MCF 10A (cell line): ENCODE data around the gene ZNF629. TPM values are rescaled to one million over a fixed set of nuclear protein-coding genes. Genes with fewer than 3 reads are reported as not detected.

ENCODE experiments used
- BruUV-seq: library from RNA; stranded (reverse); fragments of 400-500 nt; replicated peaks from 2 replicates; lab custom pipeline; 2021; lab: Mats Ljungman, UMichigan
- CTCF ChIA-PET: fragments of 300-600 bp; sonication (Branson Sonifier 250); formaldehyde crosslinking; extraction: SDS; loops from one replicate; lab custom pipeline; 2021; ENCODE audit warnings: antibody characterized with exemption, inconsistent platforms; lab: Yijun Ruan, JAX
- POLR2A ChIA-PET: fragments of 300-600, 350-650 bp; sonication (Branson Sonifier 250); formaldehyde crosslinking; extraction: SDS; loops from one replicate; lab custom pipeline; 2020; ENCODE audit warnings: antibody characterized with exemption, inconsistent platforms; lab: Yijun Ruan, JAX
- DNase-seq: peaks from one replicate; pipeline ENCODE4 v3.0.0-alpha.2; 2018; ENCODE audit not compliant: unreplicated experiment
- H3K27ac Mint-ChIP-seq: one replicate; pipeline ENCODE4 v1.8.0; 2022; ENCODE audit warnings: mild to moderate bottlenecking, low read depth, mixed read lengths; ENCODE audit not compliant: unreplicated experiment
- H3K27me3 Mint-ChIP-seq: one replicate; pipeline ENCODE4 v1.8.0; 2022; ENCODE audit warnings: mixed read lengths; ENCODE audit not compliant: insufficient read depth, unreplicated experiment
- H3K36me3 Mint-ChIP-seq: one replicate; pipeline ENCODE4 v1.8.0; 2022; ENCODE audit warnings: mild to moderate bottlenecking, moderate library complexity, mixed read lengths; ENCODE audit not compliant: insufficient read depth, unreplicated experiment
- H3K4me1 Mint-ChIP-seq: one replicate; pipeline ENCODE4 v1.8.0; 2022; ENCODE audit warnings: mixed read lengths; ENCODE audit not compliant: insufficient read depth, unreplicated experiment
- H3K4me3 Mint-ChIP-seq: one replicate; pipeline ENCODE4 v1.8.0; 2022; ENCODE audit warnings: mild to moderate bottlenecking, moderate library complexity, mixed read lengths; ENCODE audit not compliant: unreplicated experiment
- H3K9me3 Mint-ChIP-seq: one replicate; pipeline ENCODE4 v1.8.0; 2022; ENCODE audit warnings: mixed read lengths; ENCODE audit not compliant: unreplicated experiment
- CTCF ChIP-seq: fragments of 200-600 bp; IDR thresholded peaks from one replicate; pipeline ENCODE4 v1.8.0; 2022; ENCODE audit warnings: antibody characterized with exemption, mild to moderate bottlenecking; ENCODE audit not compliant: unreplicated experiment
- intact Hi-C: fragments of 100-400 bp; cut with micrococcal nuclease; formaldehyde crosslinking; loops from 2 replicates; pipeline ENCODE4 v1.14.1; 2022
- total RNA-seq: library from RNA; stranded (reverse); gene quantifications from 2 replicates; pipeline ENCODE4 v1.2.3, GENCODE V29; 2022

ZNF629 gene
- total RNA-seq, 1 experiment from 2014 or later = 10.9 TPM

DNA sequence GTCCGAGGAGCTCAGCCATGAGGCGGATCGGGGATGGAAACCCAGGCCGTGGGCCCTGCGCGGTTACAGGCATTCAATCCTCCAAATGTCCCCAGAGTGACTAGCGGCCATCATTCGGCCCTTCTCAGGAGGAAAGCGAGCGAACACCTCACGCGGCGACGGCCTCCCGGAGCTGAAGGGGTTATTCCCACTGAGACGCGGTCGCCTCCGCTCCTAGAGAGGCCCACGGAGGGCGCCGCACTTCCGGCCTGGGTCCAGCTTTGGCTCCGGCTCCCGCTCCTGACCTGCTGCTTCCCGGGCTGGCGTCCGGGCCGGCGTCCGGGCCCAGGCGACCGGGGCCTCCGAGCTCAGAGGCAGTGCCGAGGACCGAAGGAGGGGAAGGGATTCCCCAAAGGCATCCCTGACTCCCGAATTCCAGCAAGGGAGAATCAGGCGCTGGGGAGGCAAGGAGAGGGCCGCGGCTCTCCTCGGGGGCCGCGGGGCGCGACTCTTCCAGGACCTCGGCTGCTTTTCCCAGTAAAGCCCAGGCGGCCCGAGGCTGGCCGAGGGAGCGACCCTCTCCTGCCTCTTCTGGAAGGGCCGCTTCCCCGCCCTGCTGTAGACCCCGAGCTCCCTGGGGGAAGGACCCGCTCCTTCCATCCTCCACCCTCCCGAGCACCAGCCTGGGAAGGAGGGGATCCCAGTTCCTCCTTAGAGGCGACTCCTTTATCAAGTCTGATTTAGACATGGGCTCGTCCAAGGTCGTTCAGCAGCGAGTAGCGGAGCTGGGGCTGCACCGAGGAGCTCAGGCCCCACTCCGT is 18.6 kb upstream of the ZNF629 start:
- H3K4me1 Mint-ChIP-seq = peaks cover 10% of the 10 kb centered on the region
- H3K27me3 Mint-ChIP-seq = no peaks in the 10 kb centered on the region
- H3K4me3 Mint-ChIP-seq = peak overlapping the region; percentile 85
- no peaks in the 10 kb centered on the region for H3K36me3 Mint-ChIP-seq
- H3K27ac Mint-ChIP-seq = peak overlapping the region; percentile 82
- no peak for TF ChIP-seq CTCF
- no peaks in the 10 kb centered on the region for H3K9me3 Mint-ChIP-seq
- ChIA-PET POLR2A (interaction anchor here (0.7 to 4.3 kb wide), 36 partner anchors 9 to 1695 kb away, joined by 3 to 123 read pairs (median 5); partner anchors contain the start of genes CFAP119, CTF1, FBRS and KAT8), CTCF (interaction anchor here (0.6 to 5.1 kb wide), 12 partner anchors 9 to 989 kb away, joined by 3 to 47 read pairs (median 4); partner anchors contain the start of genes PRR14 and ZNF629)
- no TSS peak for BruUV-seq
- peak; percentile 81 for DNase-seq
- intact Hi-C loops = loop anchor here (1.0 kb wide), 1 partner anchor 18 kb away; the partner anchor contains the start of gene ZNF629

GRCh38 chr16:30805056-30805369 is 18.0 kb upstream of the ZNF629 start:
- H3K27me3 Mint-ChIP-seq = no peaks in the 10 kb centered on the region
- no peak for TF ChIP-seq CTCF
- H3K27ac Mint-ChIP-seq = peak overlapping the region; percentile 82
- BruUV-seq = no TSS peak
- DNase-seq = no peak
- no peaks in the 10 kb centered on the region for H3K9me3 Mint-ChIP-seq
- ChIA-PET CTCF (interaction anchor here (0.6 to 5.1 kb wide), 11 partner anchors 8 to 137 kb away, joined by 3 to 47 read pairs (median 3); partner anchors contain the start of gene ZNF629), POLR2A (interaction anchor here (0.7 to 4.3 kb wide), 32 partner anchors 9 to 1694 kb away, joined by 3 to 123 read pairs (median 5); partner anchors contain the start of genes CFAP119, CTF1, FBRS and KAT8)
- no peaks in the 10 kb centered on the region for H3K36me3 Mint-ChIP-seq
- intact Hi-C loops = loop anchor here (1.0 kb wide), 1 partner anchor 18 kb away; the partner anchor contains the start of gene ZNF629
- H3K4me3 Mint-ChIP-seq = peak overlapping the region; percentile 85
- H3K4me1 Mint-ChIP-seq = peaks cover 10% of the 10 kb centered on the region

DNA sequence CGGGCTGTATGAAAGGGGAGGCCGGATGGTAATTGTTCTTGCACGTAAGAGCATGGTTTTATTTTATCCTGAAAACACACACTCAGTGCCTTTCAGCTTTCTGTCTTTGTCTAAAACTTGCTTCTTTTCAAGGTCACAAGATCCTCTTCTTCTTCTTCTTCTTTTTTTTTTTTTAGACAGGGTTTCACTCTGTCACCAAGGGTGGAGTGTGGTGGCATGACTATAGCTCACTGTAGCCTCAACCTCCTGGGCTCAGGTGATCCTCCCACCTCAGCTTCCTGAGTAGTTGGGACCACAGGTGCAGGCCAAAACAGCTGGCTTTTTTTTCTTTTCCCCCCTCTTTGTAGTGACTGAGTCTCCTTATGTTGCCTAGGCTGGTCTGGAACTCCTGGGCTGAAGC is 15.9 kb upstream of the ZNF629 start:
- no peak for DNase-seq
- H3K4me3 Mint-ChIP-seq = no peak overlapping the region
- BruUV-seq = no TSS peak
- no peaks in the 10 kb centered on the region for H3K36me3 Mint-ChIP-seq
- H3K27ac Mint-ChIP-seq = no peak overlapping the region
- TF ChIP-seq CTCF = no peak
- ChIA-PET CTCF (interaction anchor here (0.6 to 5.1 kb wide), 5 partner anchors 8 to 221 kb away, joined by 3 to 47 read pairs (median 4); no protein-coding TSS in a partner anchor), POLR2A (interaction anchor here (0.6 to 1.1 kb wide), 3 partner anchors 9 to 165 kb away, joined by 3 to 6 read pairs (median 3); no protein-coding TSS in a partner anchor)
- intact Hi-C loops = no loop called here
- no peaks in the 10 kb centered on the region for H3K9me3 Mint-ChIP-seq
- no peaks in the 10 kb centered on the region for H3K27me3 Mint-ChIP-seq
- H3K4me1 Mint-ChIP-seq = peaks cover 10% of the 10 kb centered on the region

DNA sequence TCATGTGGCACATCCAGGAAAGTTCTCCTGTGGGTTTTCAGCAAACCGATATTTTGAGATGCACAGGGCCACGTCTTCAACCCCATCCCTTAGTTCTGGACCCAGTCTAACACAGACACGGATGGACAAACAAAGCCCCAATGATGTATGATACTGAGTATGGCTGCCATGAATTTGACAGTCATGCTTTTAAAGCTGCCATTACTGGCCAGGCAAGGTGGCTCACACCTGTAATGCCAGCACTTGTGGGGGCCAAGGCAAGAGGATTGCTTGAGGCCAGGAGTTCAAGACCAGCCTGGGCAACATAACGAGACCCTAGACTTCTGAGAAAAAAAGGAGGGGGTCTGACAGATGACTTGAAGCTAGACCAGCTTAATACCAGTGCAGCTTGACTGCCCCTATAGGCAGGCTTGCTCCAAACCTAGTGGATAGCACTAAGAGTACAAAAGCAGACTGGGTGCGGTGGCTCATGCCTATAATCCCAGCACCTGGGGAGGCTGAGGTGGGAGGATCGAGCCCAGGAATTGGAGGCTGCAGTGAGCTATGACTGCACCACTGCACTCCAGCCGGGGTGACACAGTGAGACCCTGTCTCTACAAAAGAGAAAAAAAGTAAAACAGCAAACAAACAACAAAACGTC is 10.8 kb upstream of the ZNF629 start:
- H3K27me3 Mint-ChIP-seq = no peaks in the 10 kb centered on the region
- no peaks in the 10 kb centered on the region for H3K9me3 Mint-ChIP-seq
- POLR2A ChIA-PET = interaction anchor here (0.9 to 6.6 kb wide), 2 partner anchors 9 to 77 kb away, joined by 3 to 45 read pairs; no protein-coding TSS in a partner anchor
- no peak for DNase-seq
- no peaks in the 10 kb centered on the region for H3K36me3 Mint-ChIP-seq
- H3K4me3 Mint-ChIP-seq = no peak overlapping the region
- H3K27ac Mint-ChIP-seq = no peak overlapping the region
- H3K4me1 Mint-ChIP-seq = peaks cover 7% of the 10 kb centered on the region
- TF ChIP-seq CTCF = no peak
- BruUV-seq = no TSS peak
- CTCF ChIA-PET = interaction anchor here (0.6 to 1.3 kb wide), 5 partner anchors 8 to 89 kb away, joined by 3 to 5 read pairs (median 4); no protein-coding TSS in a partner anchor
- intact Hi-C loops = no loop called here
